Activated CD4-positive, alpha-beta T cell treated with anti-CD3 and anti-CD28 coated beads, Interleukin-10, Interleukin-2, amounts not matched to agents 100 ng/mL and 50 ng/mL, durations not matched to agents 16 hours and 8 hours (primary cell): Measurements from ENCODE around the gene LARGE1.

Experiments used
- DNase-seq: peaks from one replicate; pipeline ENCODE4 v3.0.0-alpha.2; 2020

LARGE1 gene

GRCh38 chr22:33853200-33854097 is 66.8 kb downstream of the LARGE1 start:
- peak; percentile 4 for DNase-seq

- DNase-seq, result no peak
These were observed 68.4 kb downstream of the LARGE1 start for GRCh38 chr22:33851821-33852384.

GRCh38 chr22:33851240-33851639 is 69.0 kb downstream of the LARGE1 start:
- DNase-seq, result no peak

DNA sequence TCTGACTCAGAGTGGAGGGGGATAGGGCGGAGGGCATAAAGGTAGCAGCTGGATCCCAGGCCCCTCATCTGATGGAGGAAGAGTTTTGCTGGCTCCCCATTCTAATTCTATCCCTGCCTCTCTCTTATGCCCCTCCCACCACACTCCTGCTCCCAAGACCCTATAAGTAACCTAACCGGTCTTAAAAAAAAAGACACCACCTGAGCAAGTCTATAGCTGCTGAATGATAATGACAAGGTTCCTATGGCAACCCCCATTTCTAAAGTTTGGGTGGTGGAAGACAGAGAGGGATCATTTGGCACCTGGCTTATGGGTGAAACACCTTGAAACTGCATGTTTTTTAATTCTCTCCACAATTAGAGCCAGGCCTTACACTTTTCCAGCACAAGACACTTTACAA is 69.6 kb downstream of the LARGE1 start:
- no peak for DNase-seq

DNA sequence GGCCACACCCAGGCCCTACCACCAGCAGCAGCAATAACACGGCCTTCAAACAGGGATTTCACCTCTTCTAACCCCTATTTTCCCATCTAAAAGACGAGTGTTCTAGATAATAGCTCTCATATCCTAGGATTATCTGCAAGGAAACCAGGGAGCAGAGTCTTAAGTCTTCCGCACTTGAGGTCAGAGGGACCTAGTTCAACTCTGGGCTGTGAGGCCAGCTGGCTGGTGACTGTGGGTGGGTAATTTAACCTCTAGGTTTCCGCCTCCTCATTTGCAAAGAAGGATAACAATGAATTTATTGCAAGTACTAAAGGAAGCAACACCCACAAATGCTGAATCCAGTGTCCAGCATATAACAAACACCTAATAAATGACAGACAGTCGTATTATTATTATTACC is 70.1 kb downstream of the LARGE1 start:
- DNase-seq, result no peak

DNA sequence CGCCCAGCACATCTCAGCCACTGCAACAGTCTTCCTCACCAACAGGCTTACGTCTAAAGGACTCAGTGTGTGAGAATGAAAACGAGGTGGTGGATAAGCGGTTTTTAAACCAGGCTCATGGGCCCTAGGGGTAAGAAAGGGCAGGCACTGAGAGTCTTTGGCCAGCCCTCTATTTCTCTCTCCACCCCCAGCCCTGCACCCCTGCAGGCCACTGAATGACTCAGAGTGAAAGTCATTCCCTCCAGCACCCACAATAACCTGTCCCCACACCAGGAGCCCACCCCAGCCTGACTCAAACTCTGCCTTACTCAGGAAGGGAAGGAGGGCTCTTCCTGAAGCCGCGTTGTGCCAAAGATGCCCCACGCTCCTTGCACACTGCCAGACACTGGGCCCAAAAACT is 72.0 kb downstream of the LARGE1 start:
- DNase-seq, result no peak

- no peak for DNase-seq
These were observed 76.0 kb downstream of the LARGE1 start for GRCh38 chr22:33844273-33844672.

GRCh38 chr22:33842421-33843094 is 77.7 kb downstream of the LARGE1 start:
- no peak for DNase-seq

DNA sequence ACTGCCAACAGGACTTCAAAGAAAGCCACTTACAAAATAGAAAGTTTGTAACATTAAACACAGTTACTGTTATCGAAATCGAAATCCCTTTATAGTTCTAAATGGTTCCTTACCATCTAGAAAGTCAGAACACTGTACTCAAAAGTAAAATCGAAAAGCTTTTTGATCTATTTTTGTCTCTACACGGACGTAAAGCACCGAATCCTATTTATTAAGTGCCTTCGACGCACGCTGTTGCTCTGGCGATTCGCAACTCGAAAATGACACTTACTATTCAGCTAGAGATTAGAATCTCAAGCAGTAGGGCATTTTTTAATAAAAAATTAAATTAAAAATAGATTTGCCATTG is 78.3 kb downstream of the LARGE1 start:
- DNase-seq, result no peak

GRCh38 chr22:33841281-33842005 is 78.8 kb downstream of the LARGE1 start:
- DNase-seq, result no peak

- no peak for DNase-seq
These were observed 81.6 kb downstream of the LARGE1 start for GRCh38 chr22:33838644-33839043.

- DNase-seq, result no peak
These were observed 82.5 kb downstream of the LARGE1 start for GRCh38 chr22:33837826-33838225.

GRCh38 chr22:33835265-33835664 is 85.0 kb downstream of the LARGE1 start:
- DNase-seq, result no peak

- no peak for DNase-seq
These were observed 87.6 kb downstream of the LARGE1 start for GRCh38 chr22:33832558-33833151.

- DNase-seq, result no peak
These were observed 88.6 kb downstream of the LARGE1 start for GRCh38 chr22:33831651-33832050.

DNA sequence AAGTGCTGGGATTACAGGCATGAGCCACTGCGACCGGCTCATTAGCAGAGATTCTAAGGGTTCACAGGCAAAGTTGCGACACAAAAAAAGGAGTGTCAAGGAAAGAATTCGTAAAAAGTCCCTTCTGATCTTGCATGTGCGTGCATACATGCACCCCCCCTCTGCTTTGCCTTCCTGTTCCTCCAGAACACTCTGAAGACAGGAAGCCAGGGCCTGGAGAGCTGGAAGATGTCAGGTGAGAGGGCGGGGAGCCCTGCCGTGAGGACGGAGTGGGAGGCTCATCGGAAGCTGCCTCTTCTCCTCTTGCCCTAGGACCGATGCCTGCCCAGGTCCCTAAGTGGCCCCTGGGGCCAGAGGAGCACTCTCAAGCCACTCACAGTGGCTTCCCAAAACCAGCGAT is 89.1 kb downstream of the LARGE1 start:
- no peak for DNase-seq

- DNase-seq, result no peak
These were observed 90.6 kb downstream of the LARGE1 start for GRCh38 chr22:33829546-33830280.

DNA sequence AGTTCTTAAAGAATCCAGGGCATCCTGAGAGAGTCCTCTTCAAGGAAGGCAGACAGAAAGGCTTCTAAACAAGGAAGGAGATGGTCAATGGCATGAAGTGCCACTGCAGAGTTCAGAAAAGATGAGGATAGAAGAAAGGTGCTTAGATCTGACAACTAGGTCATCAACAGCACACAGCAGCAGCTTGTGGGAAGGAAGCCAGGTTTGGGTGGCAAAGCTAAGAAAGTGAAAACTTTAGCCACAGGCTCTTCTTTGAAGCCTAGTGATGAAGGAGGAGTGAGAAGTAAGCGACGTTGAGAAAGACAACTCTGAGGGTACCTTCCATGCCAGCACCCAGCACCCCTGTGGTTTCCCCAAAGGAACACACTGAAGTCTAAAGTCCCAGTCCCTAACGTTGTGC is 92.0 kb downstream of the LARGE1 start:
- no peak for DNase-seq

DNA sequence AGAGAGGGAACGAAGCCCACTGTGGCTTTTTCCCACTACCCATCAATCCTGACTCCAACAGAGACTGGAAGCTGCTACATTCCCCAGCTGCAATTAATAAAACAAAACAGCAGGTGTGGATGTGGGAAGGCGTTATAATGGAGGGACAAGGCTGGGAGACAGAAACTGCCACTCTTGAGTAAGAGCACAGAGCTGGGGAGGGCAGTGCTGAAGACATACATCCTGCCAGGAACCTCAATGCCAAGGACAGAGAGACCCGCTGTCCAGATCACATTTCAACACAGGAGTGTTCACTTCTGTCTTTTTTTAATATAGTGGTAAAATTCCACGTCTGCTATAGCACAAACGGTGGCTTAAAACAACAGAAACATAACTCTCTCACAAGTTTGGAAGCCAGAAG is 94.5 kb downstream of the LARGE1 start:
- no peak for DNase-seq

GRCh38 chr22:33823552-33823951 is 96.7 kb downstream of the LARGE1 start:
- DNase-seq, result no peak

GRCh38 chr22:33821290-33821689 is 99.0 kb downstream of the LARGE1 start:
- DNase-seq, result no peak

DNA sequence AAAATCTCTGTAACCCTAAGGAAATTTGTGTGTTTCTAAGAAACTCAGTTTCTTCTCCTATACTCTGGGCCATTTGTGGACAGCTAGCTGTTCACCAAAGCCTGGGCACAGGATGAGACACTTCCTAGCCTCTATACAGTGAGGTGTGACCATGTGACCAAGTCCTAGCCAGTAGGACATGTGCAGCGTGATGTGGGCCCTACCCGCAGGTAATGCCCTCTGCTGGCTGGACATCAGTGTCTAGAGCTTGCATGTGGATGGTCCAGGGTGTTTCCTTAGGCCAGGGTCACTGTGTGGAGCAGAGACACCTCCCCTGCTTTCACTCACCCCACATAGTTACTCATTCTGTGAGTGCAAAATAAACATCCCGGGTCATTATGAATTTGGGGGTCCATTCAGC is 100.5 kb downstream of the LARGE1 start:
- no peak for DNase-seq
